Stimulated activated CD8-positive, alpha-beta memory T cell treated with anti-CD3 and anti-CD28 coated beads, Interleukin-15, amount 100 ng/mL, for 48 hours (primary cell): ENCODE results near the gene TNRC6C.
"Not testable (repeated sequence)": the region's sequence is repeated elsewhere in the genome, so short reads cannot be mapped to it uniquely, and the experiment has no call there.

Experiments used
- DNase-seq, 2 donors: peaks; one replicate each; pipeline ENCODE4 v3.0.0-alpha.2; 2020; ENCODE audit warnings: low read depth in 2 of 2

The TNRC6C gene

GRCh38 chr17:78042542-78042941, 84.0 kb downstream of the TNRC6C start:
- no peak for DNase-seq

DNA sequence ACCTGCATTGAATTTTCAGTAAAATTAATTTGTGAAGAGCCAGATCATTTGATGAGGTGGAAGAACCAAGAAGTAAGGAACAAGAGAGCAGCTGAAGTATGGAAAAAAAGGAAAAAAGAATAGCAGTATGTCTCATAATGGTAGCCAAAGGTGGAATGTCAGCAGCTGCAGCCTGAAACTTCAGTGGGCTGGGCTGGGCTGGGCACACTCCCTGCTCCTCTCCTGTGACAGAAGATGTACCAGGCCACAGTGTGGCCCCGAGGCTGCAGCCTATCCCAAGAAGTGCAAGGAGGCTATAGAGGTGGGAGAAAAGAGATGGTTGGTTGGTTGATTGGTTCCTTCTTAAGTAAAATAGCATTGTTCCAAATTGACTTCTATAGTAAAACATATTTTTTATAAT, 84.5 kb downstream of the TNRC6C start:
- no peak for DNase-seq

- no peak for DNase-seq
Observed at GRCh38 chr17:78044280-78044835, 85.9 kb downstream of the TNRC6C start.

GRCh38 chr17:78045316-78045715, 86.8 kb downstream of the TNRC6C start:
- no peak for DNase-seq

GRCh38 chr17:78046923-78047322, 88.4 kb downstream of the TNRC6C start:
- DNase-seq = no peak

- no peak for DNase-seq
Observed at GRCh38 chr17:78048346-78049292, 90.1 kb downstream of the TNRC6C start.

DNA sequence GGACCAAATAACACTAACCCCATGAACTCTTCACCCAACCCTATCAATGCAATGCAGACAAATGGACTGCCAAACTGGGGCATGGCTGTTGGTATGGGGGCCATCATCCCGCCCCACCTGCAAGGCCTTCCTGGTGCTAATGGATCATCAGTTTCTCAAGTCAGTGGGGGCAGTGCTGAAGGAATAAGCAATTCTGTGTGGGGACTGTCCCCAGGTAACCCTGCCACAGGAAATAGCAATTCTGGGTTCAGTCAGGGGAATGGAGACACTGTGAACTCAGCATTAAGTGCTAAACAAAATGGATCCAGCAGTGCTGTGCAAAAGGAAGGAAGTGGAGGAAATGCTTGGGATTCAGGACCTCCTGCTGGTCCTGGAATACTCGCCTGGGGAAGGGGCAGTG, 91.1 kb downstream of the TNRC6C start:
- DNase-seq = no peak

DNA sequence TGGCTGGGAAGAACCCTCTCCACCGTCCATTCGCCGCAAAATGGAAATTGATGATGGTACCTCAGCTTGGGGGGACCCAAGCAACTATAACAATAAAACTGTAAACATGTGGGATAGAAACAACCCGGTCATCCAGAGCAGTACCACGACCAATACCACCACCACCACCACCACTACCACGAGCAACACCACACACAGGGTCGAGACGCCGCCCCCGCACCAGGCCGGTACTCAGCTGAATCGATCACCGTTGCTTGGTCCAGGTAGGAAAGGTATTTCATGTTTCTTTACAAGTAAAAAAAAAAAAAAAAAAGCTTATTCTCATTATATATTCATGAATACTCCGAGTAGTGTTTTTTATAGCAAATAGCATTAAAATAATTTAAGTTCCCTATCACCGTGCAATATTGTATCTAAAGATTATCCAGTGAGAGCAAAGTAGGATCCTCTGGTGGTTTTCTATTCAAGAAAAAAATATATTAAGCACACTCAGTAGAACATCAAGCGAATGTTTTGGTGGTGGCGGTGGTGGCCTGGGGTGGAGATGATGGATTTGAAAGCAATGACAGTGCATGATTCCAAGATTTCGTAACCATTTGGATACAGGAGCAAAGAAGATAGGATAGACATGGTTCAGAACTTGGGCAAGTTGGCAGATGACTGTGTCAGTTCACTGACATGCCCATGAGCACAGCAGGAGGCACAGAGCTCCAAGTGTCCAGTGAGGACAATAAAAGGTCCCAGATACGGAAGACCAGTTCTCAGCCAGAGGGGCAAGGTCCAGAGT, 92.9 kb downstream of the TNRC6C start:
- no peak for DNase-seq

GRCh38 chr17:78053777-78054468, 95.4 kb downstream of the TNRC6C start:
- no peak for DNase-seq

DNA sequence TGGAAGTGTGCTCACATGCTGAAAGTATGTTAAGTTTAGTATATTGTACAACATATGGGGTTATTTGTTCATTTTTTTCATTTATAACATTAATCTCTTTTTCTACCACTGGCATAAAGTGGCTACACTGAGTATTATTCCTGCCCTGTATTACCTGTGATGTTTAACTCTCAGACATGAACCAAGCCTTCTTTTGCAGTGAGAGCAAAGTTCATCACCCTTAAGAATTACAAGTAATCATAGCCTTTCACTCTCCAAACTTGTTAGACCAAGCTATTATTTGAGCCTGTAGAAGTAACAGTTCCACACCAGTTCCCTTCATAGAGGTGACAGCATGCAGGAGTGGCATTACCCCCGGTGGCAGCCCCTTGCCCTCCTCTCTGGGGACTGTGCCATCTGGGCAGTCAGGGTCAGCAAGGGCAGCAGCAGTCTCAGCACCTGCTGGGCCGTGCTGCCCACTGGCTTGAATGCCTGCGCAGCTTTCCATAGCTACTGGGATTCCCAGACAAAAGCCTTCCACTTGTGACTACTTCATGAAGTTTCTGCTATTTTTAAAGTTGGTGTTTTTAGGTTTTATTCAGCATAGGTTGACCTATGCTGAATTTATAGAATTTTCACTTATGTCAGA, 98.7 kb downstream of the TNRC6C start:
- no peak for DNase-seq

DNA sequence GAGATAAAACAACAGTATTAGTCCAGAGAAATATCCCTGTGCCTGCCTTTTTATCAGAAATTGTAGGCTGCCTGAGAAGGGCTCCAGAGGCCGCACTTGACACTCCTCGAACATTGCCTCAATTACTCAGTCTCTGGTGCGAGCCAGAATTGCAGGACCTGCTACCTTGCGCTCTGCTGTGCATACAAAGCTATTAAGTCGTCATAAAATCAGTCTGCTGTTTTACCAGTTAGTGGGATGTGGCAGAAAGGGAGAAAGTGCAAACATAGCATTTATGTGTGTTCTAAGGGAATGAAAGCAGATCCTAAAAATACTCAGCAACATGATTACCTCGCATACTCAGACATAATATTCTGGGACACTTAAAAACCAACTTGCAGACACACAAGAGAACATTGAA, 99.5 kb downstream of the TNRC6C start:
- no peak for DNase-seq

DNA sequence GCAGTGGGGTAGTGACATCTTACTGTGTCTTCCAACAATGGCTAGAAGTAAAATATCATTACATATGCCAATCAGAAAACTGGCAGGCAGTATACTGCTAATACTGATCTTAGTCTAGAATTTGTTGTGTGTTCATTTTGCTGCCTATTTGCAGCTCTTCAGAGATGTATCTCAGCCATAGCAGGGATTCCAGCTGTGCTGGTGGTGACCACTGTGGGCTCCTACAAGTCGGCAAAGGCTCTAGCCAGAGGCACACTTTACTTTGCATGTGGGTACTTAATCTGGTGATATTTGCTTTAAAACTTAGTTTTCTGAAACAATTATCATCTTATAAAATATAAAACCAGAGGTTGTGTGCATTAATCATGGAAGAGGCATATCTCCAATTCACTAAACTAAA, 100.1 kb downstream of the TNRC6C start:
- no peak for DNase-seq

DNA sequence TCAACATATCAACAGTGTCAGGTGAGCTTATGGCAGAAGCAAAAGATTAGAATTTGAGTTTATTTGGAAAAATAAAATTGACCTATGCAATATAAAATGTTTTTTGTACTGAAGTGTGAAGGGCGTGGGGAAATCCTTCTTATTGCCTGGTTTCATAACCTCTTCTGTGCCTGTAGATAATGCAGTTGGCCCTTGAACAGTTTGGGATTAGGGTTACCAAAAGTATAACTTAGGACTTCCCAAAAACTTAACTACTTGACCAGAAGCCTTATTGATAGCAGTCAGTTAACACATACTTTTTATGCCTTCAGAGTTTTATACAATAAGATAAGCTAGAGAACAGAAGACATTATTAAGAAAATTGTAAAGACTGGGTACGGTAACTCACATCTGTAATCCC, 104.1 kb downstream of the TNRC6C start:
- no peak for DNase-seq

GRCh38 chr17:78063489-78063888, 105.0 kb downstream of the TNRC6C start:
- no peak for DNase-seq

DNA sequence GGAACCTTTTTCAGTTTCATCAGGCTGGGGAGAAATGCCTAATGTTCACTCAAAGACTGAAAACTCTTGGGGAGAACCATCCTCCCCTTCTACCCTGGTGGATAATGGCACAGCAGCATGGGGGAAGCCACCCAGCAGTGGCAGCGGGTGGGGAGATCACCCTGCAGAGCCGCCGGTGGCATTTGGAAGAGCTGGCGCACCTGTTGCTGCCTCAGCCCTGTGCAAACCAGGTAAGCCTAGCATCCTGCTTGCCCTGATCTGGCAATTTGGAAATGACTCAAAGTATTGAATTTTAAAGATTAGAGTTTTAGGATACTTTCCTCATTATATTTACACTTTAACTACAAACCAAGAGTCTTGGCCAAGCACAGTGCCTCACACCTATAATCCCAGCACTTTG, 106.2 kb downstream of the TNRC6C start:
- no peak for DNase-seq

DNA sequence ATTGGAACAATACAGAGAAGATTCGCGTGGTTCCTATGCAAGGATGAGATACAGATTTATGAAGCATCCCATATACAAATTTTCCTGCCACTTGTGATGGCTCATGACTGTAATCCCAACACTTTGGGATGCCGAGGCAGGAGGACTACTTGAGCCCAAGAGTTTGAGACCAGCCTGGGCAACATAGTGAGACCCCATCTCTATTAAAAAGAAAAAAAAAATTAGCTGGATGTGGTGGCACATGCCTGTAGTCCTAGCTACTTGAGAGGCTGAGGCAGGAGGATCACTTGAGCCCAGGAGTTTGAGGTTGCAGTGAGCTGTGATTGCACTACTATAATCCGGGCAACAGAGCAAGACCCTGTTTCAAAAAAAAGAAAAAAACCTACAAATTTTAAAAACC, 108.5 kb downstream of the TNRC6C start:
- DNase-seq = not testable (repeated sequence)

DNA sequence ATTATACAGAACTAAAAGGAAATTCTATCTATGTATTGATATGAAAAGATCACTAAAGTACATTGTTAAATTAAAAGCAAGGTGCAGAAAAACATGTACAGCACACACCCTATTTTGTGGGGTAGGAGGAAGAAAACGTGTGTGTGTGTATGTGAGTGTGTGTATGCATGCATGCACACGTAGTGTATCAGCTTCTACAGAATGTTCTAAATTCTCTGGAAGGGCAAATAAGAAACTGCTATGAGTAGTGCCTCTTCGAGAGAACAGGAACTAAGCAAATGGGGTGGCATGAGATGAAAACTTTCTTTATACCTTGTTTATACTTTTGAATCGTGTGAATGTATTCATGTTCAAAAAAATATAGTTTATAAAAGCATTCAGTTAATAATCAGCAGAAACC, 111.2 kb downstream of the TNRC6C start:
- DNase-seq = no peak

DNA sequence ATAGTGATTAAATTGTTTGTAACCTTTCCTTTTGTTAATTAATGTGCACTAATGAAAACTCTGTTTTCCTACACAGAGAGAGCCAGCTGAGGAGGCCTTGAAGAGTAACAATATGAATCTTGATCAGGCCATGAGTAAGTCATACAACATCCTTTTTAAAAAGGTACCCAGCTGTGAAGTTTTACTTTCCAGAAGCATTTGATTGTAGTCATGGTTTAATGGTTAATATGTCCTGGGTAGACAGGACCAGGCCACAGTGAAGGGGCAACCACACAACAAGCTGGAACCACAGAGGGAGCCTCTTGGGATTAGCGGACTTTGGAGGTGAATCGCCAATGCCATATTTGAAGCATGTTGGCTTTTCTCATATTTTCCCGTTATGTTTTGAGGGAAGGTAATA, 114.5 kb downstream of the TNRC6C start:
- DNase-seq = no peak

- DNase-seq = no peak
Observed at GRCh38 chr17:78075011-78075410, 116.5 kb downstream of the TNRC6C start.

DNA sequence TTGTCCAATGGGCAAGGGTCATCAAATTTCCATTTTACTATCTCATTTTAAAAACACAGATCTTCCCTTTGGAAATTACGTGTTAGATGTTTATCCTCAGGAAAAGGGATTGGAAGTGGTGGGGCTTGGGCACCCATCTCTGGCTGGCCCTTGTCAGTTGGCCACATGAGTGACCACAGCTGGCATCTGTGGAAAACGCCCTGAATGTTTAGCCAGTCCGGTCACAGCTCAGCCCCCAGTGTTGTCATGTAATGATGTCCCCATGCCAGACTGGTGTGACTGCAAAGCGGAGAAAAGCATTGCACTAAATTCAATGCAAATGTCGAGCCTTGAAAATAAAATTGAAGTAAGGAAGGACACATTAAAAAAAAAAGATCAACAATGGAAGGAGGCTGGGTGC, 117.0 kb downstream of the TNRC6C start:
- DNase-seq = no peak

GRCh38 chr17:78079253-78079652, 120.8 kb downstream of the TNRC6C start:
- DNase-seq = no peak

GRCh38 chr17:78081551-78081950, 123.0 kb downstream of the TNRC6C start:
- no peak for DNase-seq
